ENCODE data around the gene PIP5K1A.

The PIP5K1A gene

DNA sequence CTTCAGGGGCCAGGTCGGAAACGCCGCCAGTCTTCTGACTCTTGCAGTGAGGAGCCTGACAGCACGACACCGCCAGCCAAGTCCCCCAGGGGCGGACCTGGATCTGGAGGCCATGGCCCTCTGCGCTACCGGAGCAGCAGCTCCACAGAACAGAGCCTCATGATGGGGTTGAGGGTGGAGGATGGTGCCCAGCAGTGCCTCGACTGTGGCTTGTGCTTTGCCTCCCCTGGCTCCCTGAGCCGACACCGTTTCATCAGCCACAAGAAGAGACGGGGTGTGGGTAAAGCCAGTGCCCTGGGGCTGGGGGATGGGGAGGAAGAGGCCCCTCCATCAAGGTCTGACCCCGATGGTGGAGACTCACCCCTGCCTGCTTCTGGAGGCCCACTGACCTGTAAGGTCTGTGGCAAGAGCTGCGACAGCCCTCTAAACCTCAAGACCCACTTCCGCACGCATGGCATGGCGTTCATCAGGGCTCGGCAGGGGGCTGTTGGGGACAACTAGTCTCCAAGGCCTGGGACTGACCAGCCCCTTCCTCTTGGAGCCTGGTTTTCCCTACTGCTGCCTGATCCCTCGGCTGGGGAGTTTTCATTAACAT is 92.5 kb downstream of the PIP5K1A start:
- no peak for DNase-seq

DNA sequence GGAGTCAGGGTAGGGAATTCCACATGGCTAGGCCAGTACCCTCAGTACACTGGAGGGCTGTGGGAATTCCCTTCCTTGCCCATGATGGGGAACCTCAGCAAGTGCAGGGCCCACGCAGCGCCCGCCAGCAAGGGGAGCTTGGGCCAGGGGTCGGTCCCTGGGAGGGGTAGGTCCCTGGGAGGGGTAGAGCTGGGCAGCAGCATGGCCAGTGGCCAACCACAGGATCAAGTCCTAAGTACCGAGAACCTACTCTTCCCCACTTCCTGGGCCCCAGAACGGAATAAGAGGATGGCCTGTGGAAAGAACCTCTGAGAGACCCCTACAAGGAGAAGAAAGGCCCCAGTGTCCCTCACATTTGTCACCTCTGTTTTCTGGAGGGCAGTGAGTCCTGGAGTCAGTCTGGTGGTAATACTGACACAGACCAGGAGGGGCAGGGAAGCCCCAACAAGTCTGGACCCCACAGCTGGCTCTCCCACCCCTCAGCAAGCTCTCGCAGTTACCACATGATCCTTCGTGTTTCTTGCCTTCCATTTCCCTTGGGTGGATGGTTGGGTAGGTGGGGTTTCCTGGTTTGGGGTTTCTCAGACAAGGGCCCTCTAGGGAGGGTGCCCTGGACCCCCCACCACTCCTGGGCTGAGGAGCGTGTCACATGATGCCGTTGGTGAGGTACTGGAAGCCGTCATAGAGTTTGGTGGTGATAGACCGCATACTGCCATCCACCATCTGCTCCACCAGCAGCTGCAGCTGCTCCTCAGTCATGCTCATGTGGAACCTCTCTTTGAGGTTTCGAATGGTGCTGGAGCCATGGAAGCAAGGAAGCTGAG is 94.1 kb downstream of the PIP5K1A start:
- no peak for DNase-seq

DNA sequence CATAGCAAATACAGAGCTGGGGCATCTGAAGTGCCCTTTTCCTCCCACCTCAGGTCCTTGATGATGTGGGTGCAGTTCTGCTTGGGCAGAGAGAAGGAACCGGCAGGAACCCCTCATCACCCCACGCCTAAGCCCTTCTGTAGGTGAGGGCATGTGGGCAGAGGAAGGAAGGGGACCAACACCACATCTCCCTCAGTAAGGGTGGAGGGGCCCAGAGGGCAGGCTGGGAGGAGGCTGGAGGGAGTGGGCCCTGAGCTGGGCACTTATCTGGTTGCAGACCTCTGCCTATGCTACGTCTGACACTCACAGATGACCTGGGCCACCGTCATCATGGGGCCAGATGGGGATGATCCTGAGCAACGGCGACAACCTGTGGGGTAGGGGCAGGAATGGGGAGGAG is 94.7 kb downstream of the PIP5K1A start:
- no peak for DNase-seq

DNA sequence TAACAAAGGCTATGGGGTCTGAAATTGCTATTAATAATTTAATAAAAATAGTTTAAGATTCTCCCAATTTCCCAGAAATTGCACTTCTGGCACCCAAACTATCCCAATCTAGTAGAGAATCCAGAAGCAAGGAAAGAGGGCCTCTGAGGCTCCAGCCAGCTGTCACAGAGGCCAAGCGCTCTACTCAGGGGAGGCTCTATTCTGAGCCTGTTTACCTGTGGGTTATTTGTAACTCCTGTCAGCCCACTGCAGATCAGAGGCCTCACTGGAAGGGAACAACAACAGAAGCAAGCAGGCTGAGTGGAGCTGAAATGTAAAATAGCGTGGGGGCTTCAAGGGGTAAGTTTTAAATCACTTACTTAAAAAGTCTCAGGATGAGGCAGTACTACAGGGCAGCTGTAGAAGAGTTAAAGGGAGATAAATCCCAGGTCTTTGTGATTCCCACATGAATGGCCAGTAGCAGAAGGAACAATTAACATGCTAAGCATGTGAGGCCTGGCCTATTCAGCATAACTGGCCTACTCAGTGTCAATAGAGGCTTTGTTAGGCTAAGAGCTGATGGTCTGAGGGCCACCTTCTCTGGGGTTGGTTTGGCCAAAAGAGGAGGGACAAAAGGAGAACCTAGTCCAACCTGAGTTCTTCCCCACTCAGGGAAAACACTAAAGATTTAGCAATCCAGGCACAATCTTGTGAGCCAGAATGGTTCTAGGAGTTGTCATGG is 96.5 kb downstream of the PIP5K1A start:
- DNase-seq, result no peak

Data from activated gamma-delta T cell treated with Interleukin-2 at 50 U/mL for 16 hours (primary cell).